HEK293 (cell line): Measurements from ENCODE around the gene ELOVL1.
A peak's percentile ranks its signal among the peaks of the same experiment; 100 is the strongest.

Experiments used
- CTCF ChIA-PET: fragments of 350-600 bp; formaldehyde crosslinking; extraction: SDS; loops from one replicate; lab custom pipeline; 2021; ENCODE audit warnings: antibody characterized with exemption; lab: Yijun Ruan, JAX
- POLR2A ChIA-PET: fragments of 300-600 bp; formaldehyde crosslinking; extraction: SDS; loops from one replicate; lab custom pipeline; 2020; ENCODE audit warnings: antibody characterized with exemption, inconsistent platforms; lab: Yijun Ruan, JAX
- H3K27ac ChIP-seq: fragments of 200-500 bp; sonication (Bioruptor generic); 2 replicates; pipeline ENCODE4 v1.5.1; 2014; ENCODE audit warnings: low read depth, low read length, control low read depth, inconsistent platforms; ENCODE audit errors: extremely low read depth
- H3K36me3 ChIP-seq, 2 experiments: fragments of 200-500 bp in 1 of 2; sonication (Bioruptor generic) in 1 of 2; 1 replicate in 1 of 2; 2 replicates in 1 of 2; pipeline ENCODE4 v1.5.1; 2014 to 2017; ENCODE audit warnings: inconsistent platforms in 2 of 2, low read length in 2 of 2; ENCODE audit not compliant: control insufficient read depth in 2 of 2, insufficient read depth in 1 of 2
- H3K4me1 ChIP-seq: fragments of 200-500 bp; sonication (Bioruptor generic); 2 replicates; pipeline ENCODE4 v1.5.1; 2014; ENCODE audit warnings: mild to moderate bottlenecking, low read length, inconsistent platforms; ENCODE audit not compliant: control insufficient read depth, insufficient read depth
- H3K4me3 ChIP-seq: 2 replicates; pipeline ENCODE4 v1.5.1; 2011; ENCODE audit warnings: low read depth, mild to moderate bottlenecking, control low read depth, low read length, moderate library complexity
- H3K9me3 ChIP-seq: fragments of 200-500 bp; sonication (Bioruptor generic); 2 replicates; pipeline ENCODE4 v1.5.1; 2014; ENCODE audit warnings: low read depth, low read length, inconsistent platforms; ENCODE audit not compliant: control insufficient read depth, insufficient read depth
- ELK4 ChIP-seq: IDR thresholded peaks from 2 replicates; pipeline ENCODE4 v1.6.1; 2011; ENCODE audit warnings: mild to moderate bottlenecking, low read depth, low read length, borderline replicate concordance
- IKZF3 ChIP-seq: fragments of 450-650 bp; IDR thresholded peaks from 2 replicates; pipeline ENCODE4 v1.5.0; 2018; ENCODE audit warnings: missing biosample characterization, mild to moderate bottlenecking, missing genetic modification characterization, moderate library complexity
- MYNN ChIP-seq: fragments of 450-650 bp; formaldehyde crosslinking; IDR thresholded peaks from 2 replicates; pipeline ENCODE4 v1.5.1; 2016; ENCODE audit warnings: missing biosample characterization, missing genetic modification characterization, borderline replicate concordance
- SP2 ChIP-seq: fragments of 450-650 bp; formaldehyde crosslinking; IDR thresholded peaks from 2 replicates; pipeline ENCODE4 v1.5.1; 2016; ENCODE audit warnings: missing biosample characterization, missing genetic modification characterization
- YY2 ChIP-seq: fragments of 450-650 bp; formaldehyde crosslinking; IDR thresholded peaks from 2 replicates; pipeline ENCODE4 v1.5.1; 2016; ENCODE audit warnings: missing biosample characterization, missing genetic modification characterization
- ZEB2 ChIP-seq: fragments of 450-650 bp; formaldehyde crosslinking; IDR thresholded peaks from 2 replicates; pipeline ENCODE4 v1.5.1; 2016; ENCODE audit warnings: missing biosample characterization, missing genetic modification characterization
- ZNF23 ChIP-seq: fragments of 450-650 bp; formaldehyde crosslinking; IDR thresholded peaks from 2 replicates; pipeline ENCODE4 v1.5.1; 2016; ENCODE audit warnings: missing biosample characterization, missing genetic modification characterization, borderline replicate concordance
- ZNF324 ChIP-seq: fragments of 450-650 bp; formaldehyde crosslinking; IDR thresholded peaks from 2 replicates; pipeline ENCODE4 v1.5.1; 2016; ENCODE audit warnings: missing biosample characterization, missing genetic modification characterization
- ZNF514 ChIP-seq: fragments of 450-650 bp; formaldehyde crosslinking; IDR thresholded peaks from 2 replicates; pipeline ENCODE4 v1.5.1; 2016; ENCODE audit warnings: missing biosample characterization, missing genetic modification characterization
- ZNF624 ChIP-seq: fragments of 450-650 bp; formaldehyde crosslinking; IDR thresholded peaks from 2 replicates; pipeline ENCODE4 v1.5.1; 2017; ENCODE audit warnings: missing biosample characterization, missing genetic modification characterization
- ZNF654 ChIP-seq: fragments of 450-650 bp; formaldehyde crosslinking; IDR thresholded peaks from 2 replicates; pipeline ENCODE4 v1.5.1; 2016; ENCODE audit warnings: low read depth, missing biosample characterization, missing genetic modification characterization
- ZNF660 ChIP-seq: fragments of 450-650 bp; IDR thresholded peaks from 2 replicates; pipeline ENCODE4 v1.5.1; 2018; ENCODE audit warnings: missing biosample characterization, mild to moderate bottlenecking, missing genetic modification characterization
- ZNF76 ChIP-seq: fragments of 450-650 bp; formaldehyde crosslinking; IDR thresholded peaks from 2 replicates; pipeline ENCODE4; 2016; ENCODE audit warnings: low read depth, missing biosample characterization, missing genetic modification characterization, borderline replicate concordance
- ZNF792 ChIP-seq: fragments of 450-650 bp; formaldehyde crosslinking; IDR thresholded peaks from 2 replicates; pipeline ENCODE4 v1.5.1; 2016; ENCODE audit warnings: missing biosample characterization, missing genetic modification characterization
- ZSCAN4 ChIP-seq: fragments of 450-650 bp; formaldehyde crosslinking; IDR thresholded peaks from 2 replicates; pipeline ENCODE4 v1.5.1; 2017; ENCODE audit warnings: missing biosample characterization, missing genetic modification characterization
- TF ChIP-seq, protein P1 (sequence below): fragments of 450-650 bp; formaldehyde crosslinking; IDR thresholded peaks from 2 replicates; pipeline ENCODE4 v1.5.1; 2016; ENCODE audit warnings: missing biosample characterization, missing genetic modification characterization
- TF ChIP-seq, protein P2 (sequence below): fragments of 450-650 bp; formaldehyde crosslinking; IDR thresholded peaks from 2 replicates; pipeline ENCODE4 v1.5.1; 2017; ENCODE audit warnings: missing biosample characterization, missing genetic modification characterization
- TF ChIP-seq, protein P3 (sequence below): fragments of 450-650 bp; formaldehyde crosslinking; IDR thresholded peaks from 2 replicates; pipeline ENCODE4 v1.5.1; 2016; ENCODE audit warnings: missing biosample characterization, missing genetic modification characterization, low read depth

Gene ELOVL1

DNA sequence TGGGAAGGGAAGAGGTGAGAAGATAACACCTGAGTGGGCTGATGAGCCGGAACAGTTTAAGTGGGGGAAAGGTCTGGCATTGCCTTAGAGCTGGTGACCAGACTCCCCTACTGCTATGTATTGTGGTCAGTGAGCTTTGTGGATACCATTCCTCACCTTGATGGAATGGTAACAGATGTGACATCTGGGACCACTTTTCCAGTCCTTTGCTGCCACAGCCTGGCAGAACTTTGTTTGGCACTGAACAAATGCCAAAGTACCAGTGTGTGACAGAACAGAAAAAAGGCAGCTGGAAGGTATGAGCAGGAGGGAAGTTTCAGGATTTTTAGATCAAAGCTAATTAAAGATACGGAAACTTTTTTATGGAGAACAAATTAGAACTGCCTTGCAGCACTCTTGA, 15.6 kb upstream of the ELOVL1 start:
- Histone ChIP-seq H3K4me1 (no peaks in the 10 kb centered on the region), H3K36me3 (peaks cover 11 to 76% of the 10 kb centered on the region in 2 experiments; a peak in 2 of 3 replicates), H3K4me3 (no peak overlapping the region), H3K9me3 (no peaks in the 10 kb centered on the region), H3K27ac (no peak overlapping the region)
- ChIA-PET POLR2A (interaction anchor here (0.6 kb wide), 1 partner anchor 617 kb away, joined by 6 read pairs; no protein-coding TSS in a partner anchor), CTCF (interaction anchor here (0.7 kb wide), 1 partner anchor 145 kb away, joined by 3 read pairs; no protein-coding TSS in a partner anchor)
- no peak for TF ChIP-seq ELK4
- TF ChIP-seq, protein P1, sequence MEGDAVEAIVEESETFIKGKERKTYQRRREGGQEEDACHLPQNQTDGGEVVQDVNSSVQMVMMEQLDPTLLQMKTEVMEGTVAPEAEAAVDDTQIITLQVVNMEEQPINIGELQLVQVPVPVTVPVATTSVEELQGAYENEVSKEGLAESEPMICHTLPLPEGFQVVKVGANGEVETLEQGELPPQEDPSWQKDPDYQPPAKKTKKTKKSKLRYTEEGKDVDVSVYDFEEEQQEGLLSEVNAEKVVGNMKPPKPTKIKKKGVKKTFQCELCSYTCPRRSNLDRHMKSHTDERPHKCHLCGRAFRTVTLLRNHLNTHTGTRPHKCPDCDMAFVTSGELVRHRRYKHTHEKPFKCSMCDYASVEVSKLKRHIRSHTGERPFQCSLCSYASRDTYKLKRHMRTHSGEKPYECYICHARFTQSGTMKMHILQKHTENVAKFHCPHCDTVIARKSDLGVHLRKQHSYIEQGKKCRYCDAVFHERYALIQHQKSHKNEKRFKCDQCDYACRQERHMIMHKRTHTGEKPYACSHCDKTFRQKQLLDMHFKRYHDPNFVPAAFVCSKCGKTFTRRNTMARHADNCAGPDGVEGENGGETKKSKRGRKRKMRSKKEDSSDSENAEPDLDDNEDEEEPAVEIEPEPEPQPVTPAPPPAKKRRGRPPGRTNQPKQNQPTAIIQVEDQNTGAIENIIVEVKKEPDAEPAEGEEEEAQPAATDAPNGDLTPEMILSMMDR (tag by site-specific recombination): peak; percentile 33; the same call in 1 of the 2 replicates
- TF ChIP-seq, protein P2, sequence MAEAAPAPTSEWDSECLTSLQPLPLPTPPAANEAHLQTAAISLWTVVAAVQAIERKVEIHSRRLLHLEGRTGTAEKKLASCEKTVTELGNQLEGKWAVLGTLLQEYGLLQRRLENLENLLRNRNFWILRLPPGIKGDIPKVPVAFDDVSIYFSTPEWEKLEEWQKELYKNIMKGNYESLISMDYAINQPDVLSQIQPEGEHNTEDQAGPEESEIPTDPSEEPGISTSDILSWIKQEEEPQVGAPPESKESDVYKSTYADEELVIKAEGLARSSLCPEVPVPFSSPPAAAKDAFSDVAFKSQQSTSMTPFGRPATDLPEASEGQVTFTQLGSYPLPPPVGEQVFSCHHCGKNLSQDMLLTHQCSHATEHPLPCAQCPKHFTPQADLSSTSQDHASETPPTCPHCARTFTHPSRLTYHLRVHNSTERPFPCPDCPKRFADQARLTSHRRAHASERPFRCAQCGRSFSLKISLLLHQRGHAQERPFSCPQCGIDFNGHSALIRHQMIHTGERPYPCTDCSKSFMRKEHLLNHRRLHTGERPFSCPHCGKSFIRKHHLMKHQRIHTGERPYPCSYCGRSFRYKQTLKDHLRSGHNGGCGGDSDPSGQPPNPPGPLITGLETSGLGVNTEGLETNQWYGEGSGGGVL (tag by site-specific recombination): no peak
- 0 out of 2 replicates have a peak, but pooled peaks have one; percentile 21 for TF ChIP-seq ZNF654
- TF ChIP-seq ZNF324 (tag by site-specific recombination): no peak

- POLR2A ChIA-PET: interaction anchor here (1.4 kb wide), 1 partner anchor 14 kb away, joined by 5 read pairs; the partner anchor contains the start of gene ELOVL1
- no peaks in the 10 kb centered on the region for H3K4me1 ChIP-seq
- CTCF ChIA-PET: no interaction called here
- TF ChIP-seq ZNF660 (no peak), ZSCAN4 (tag by site-specific recombination) (no peak), ZNF792 (tag by site-specific recombination) (no peak), ZNF624 (no peak), ZNF514 (no peak), ZNF23 (tag by site-specific recombination) (no peak), MYNN (tag by site-specific recombination) (no peak), SP2 (tag by site-specific recombination) (no peak), ZEB2 (tag by site-specific recombination) (no peak), YY2 (tag by site-specific recombination) (no peak), IKZF3 (no peak), ZNF76 (tag by site-specific recombination) (no peak)
- TF ChIP-seq, protein P2 (tag by site-specific recombination): peak; percentile 29; the same call in 1 of the 2 replicates
- TF ChIP-seq, protein P3, sequence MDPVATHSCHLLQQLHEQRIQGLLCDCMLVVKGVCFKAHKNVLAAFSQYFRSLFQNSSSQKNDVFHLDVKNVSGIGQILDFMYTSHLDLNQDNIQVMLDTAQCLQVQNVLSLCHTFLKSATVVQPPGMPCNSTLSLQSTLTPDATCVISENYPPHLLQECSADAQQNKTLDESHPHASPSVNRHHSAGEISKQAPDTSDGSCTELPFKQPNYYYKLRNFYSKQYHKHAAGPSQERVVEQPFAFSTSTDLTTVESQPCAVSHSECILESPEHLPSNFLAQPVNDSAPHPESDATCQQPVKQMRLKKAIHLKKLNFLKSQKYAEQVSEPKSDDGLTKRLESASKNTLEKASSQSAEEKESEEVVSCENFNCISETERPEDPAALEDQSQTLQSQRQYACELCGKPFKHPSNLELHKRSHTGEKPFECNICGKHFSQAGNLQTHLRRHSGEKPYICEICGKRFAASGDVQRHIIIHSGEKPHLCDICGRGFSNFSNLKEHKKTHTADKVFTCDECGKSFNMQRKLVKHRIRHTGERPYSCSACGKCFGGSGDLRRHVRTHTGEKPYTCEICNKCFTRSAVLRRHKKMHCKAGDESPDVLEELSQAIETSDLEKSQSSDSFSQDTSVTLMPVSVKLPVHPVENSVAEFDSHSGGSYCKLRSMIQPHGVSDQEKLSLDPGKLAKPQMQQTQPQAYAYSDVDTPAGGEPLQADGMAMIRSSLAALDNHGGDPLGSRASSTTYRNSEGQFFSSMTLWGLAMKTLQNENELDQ (tag by site-specific recombination): no peak
Measured at GRCh38 chr1:43382027-43382779, 14.4 kb upstream of the ELOVL1 start.

More at GRCh38 chr1:43382027-43382779, 14.4 kb upstream of the ELOVL1 start:
- Histone ChIP-seq H3K36me3 (peaks cover 11 to 64% of the 10 kb centered on the region in 2 experiments; a peak in 2 of 3 replicates), H3K9me3 (no peaks in the 10 kb centered on the region), H3K4me3 (no peak overlapping the region), H3K27ac (no peak overlapping the region)
